ENCODE measurements around the gene DZIP1. TPM values are rescaled to one million over a fixed set of nuclear protein-coding genes. Genes with fewer than 3 reads are reported as not detected.

Gene DZIP1
- total and polyA plus RNA-seq, 2 of the 8 experiments (the other 6 are each of a cell fraction or from before 2014, with no cell fraction given), result 7.6 to 24.6 TPM

DNA sequence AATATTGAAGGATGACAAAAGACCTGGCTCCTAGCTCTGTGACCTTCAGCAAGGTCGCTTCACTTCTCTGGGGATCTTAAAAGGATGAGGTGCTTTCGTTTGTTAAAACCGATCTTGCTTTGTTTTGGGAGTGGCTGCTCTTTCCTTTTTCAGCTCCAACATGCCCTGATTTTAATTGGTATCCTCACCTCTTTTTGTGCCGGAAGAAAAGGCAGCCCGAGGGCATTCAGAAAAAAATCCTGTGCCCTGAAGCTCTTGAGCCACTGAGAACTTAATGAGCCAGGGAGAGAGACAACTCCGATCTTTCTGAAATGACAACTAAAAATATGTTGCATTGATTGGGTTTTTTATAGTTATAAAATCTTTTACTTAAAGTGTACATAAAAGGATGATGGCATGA lies 72.6 kb downstream of the DZIP1 start (continued):
- no peak for TF ChIP-seq TAF7 (optimal IDR thresholded peaks at IDR 0.05; ENCODE audit: borderline replicate concordance, low read depth, low read length)
- TF ChIP-seq JUN (IDR thresholded peaks at IDR 0.05; ENCODE audit: low read depth, low read length), result no peak
- no peak for TF ChIP-seq CREB1 (IDR thresholded peaks at IDR 0.05)
- no peak for TF ChIP-seq RXRA (IDR thresholded peaks at IDR 0.05; ENCODE audit: insufficient read depth, low read depth, low read length)
- TF ChIP-seq TCF12 (IDR thresholded peaks at IDR 0.05; ENCODE audit: low read depth, low read length), result no peak
- no peak for TF ChIP-seq POU5F1 (IDR thresholded peaks at IDR 0.05; ENCODE audit: low read depth, low read length)
- no peak for TF ChIP-seq NRF1 (IDR thresholded peaks at IDR 0.05; ENCODE audit: low read depth, low read length)
- no peak for TF ChIP-seq CBX8 (IDR thresholded peaks at IDR 0.05; ENCODE audit: borderline replicate concordance, low read depth, low read length)

Measured in H1 (cell line).